HG03159 (cell line): ENCODE measurements around the gene VIPAS39.
"Not testable (repeated sequence)": the region's sequence is repeated elsewhere in the genome, so short reads cannot be mapped to it uniquely, and the experiment has no call there.

Source experiments
- ATAC-seq: cut with Tn5 transposase; IDR thresholded peaks from one replicate; pipeline ENCODE4 v1.9.1; 2021; ENCODE audit warnings: mild to moderate bottlenecking, moderate library complexity; ENCODE audit not compliant: unreplicated experiment

VIPAS39 gene

DNA sequence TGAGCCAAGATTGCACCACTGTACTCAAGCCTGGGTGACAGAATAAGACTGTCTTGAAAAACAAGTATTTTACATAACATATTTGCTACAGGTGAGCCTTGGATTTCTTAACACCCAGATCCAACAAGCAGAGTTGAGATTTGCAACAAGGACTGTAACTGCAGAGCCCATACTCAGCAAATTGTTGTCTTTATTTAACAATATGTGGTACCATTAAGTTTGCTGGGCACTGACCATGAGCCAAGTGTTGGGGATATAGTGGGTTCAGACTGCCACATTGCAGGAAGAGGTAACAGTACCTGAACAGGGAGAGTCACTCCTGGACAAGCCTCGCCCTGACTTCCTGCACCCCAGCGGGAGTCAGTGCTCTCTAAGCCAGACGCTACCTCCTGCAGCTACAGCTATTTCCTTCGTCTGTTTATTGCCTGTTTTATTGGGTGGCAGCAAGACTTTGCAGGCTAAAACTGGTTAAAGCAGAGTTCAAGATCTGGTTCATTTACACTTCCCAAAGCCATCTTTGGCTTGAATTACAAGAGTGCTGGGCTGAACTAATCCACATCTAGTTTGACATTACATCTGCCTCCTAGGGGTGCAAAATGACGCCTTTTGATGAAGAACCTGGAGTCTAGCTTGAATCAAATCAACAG lies 12.9 kb upstream of the VIPAS39 start:
- ATAC-seq, result no peak

DNA sequence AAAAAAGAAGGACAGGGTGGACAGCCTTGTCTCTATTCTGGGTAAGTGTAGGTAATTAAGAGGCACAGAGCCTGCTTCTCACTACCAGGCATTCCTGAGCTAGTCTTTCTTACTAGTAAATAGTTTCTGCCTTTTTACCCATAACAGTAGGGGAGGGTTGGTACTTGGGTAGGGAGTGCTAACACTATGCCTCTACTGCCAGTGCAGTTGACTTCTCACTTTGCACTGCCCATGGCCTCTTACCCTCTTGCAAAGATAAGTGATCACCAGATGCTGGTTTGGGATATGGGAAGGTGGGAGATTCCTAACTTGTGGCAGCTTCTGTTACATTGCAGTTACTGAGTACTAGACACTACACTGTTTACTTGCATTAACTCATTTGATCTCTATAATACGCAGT lies 12.1 kb upstream of the VIPAS39 start:
- no peak for ATAC-seq

DNA sequence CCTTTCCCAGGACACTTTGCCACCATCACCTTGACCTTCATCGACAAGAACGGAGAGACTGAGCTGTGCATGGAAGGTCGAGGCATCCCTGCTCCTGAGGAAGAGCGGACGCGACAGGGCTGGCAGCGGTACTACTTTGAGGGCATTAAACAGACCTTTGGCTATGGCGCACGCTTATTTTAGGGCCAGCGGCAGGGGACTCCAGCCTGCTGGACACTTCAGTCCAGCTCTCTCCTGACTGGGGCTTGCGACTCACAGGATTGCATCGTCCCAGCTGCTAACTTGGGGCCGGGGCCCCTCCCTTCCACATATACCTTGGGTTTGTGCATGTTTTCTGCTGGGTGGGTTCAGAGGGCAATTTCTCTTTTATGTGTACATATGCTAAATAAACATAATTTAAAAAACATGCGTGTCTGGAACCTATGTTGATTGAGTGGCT lies 11.7 kb upstream of the VIPAS39 start:
- ATAC-seq, result no peak

DNA sequence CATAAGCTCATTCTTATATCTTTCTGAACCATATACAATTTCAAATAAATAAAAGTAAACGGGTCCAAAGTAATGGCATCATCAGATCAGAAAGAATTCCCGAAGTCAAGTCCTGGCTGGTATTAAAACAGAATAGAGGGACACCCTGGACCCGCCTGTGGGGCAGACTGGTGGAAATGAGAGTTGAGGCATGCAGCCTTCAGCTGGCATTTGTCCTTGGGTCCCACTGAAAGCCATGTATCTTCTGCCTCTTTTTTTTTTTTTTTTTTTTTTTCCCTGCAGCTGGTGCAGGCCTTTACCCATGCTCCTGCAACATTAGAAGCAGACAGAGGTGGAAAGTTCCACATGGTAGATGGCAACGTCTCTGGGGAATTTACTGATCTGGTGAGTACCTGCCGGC lies 10.4 kb upstream of the VIPAS39 start:
- ATAC-seq, result no peak

DNA sequence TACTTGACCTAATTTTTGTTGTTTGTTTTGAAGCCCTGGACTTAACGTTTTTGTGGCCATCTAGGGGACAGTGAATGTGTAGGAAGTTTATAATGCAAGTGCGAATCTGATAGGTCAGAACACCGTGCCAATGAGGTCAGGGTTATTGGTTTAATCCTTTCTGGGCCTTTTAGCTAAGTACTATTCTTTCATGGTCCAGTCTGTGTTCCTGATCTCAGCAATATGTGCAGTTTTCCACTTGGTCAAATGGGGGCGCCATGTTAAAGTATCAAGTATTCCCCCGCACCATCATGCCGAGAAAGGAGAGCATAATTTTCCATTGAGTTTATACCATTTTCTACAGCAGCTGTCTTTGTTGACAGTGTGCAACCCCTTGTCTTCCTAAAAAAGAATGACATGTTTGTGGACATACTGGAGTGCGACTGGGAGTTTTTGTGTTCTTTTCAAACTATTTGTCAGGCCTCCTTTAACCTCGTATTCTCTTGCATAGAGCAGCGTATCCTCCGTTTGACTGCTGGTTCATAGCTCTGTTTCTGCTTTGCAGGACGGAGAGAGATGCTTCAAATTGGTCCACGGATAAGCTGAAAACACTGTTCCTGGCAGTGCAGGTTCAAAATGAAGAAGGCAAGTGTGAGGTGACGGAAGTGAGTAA lies 1.8 kb upstream of the VIPAS39 start:
- no peak for ATAC-seq

DNA sequence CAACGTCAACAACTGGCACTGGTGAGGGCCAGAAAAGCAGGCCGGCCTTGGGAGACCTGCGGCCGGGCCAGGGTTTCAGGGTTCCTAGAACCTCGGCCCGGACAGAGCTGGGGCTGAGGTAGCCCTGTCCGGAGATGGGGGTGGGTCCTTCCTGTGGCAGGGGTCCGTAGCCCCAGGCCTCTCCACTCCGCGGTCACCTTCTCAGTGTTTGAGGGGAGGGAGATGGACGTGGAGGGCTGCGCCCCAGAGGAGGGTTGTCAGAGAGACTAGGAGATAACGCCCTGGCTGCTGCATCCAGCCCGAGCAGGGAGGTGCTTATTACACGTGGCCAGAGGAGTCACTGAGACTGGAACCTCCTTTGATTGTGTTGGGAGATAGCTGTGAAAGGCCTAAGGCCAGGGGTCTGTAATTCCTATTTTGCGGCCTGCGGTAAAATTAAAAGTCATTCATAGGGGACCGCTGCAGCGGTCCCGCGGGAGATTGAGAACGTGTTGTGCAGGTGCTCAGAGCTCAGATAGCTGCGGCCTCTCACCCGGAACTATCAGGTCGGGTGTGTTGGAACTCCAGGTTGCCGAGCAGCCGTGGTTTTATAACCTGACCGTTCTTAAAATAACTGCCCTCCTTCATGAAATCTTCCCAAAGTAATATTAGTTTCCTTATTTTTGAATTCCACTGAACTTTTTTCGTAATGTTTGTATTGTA lies 999 bp upstream of the VIPAS39 start:
- peak; percentile 18 for ATAC-seq

DNA sequence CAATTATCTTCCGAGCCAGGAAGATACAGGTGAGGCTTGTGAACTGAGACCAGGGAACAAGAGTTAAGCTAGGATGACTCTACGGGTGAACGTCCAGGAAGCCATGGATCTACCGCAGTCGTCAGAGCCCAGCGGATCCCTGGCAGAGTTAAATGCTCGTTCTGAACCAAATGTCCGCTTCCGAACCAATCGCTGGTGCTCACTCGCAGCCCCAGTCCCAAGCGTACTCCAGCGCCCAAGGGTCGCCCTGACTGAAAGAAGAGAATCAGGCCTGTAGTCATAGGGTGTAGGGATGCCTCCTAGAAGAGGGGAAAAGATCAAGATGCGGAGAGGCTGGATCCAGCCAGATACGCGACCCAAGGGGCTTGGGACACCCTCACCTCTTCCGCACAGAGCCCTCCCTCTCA lies 283 bp downstream of the VIPAS39 start:
- no peak for ATAC-seq

DNA sequence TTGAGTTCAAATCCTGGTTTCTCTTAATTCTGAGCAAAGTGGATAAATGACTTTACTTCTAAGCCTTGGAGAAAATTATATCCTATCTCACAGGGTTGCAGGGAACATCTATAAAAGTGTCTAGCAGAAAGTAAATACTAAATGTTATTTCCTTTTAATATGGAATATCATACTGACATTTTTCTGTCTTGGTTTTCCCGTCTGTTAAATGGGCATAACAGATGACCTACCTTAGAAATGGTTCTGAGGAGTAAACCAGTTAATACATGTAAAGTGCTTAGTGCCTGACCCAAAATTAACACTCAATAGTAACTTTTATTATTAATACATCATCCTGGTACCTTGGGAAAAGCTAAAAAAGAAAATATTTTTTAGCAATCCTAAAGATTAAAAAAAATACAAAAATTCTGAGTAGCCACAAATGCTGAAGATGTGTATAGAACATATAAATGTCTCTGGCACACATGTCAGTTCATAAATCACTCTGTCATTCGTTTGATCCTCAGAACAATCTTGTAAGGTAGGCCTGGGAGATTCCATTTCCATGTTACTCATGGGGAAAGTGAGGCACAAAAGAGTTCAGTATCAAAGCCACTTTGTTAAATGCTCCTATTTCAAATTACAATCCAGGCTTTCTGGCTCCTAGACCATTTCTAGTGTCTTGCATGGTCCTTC lies 1.3 kb downstream of the VIPAS39 start:
- no peak for ATAC-seq

DNA sequence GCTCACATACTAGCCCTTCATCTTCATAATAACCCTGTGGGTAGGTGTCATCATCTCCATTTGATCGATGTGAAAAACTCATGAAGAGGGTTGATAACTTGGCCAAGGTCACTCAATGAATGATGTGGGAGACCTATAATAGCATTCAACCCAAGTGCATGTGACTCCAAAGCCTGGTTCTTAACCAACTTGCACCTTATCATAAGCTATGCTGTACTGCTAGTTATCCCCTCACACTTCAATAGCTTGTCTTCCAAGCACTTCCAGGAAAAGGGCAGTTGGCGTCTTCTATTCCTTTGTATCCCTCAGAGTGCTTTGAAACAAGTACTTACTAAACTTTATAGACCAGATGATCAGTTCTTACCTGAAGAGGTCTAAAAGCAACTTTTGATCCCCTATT lies 15.2 kb downstream of the VIPAS39 start:
- ATAC-seq, result no peak

DNA sequence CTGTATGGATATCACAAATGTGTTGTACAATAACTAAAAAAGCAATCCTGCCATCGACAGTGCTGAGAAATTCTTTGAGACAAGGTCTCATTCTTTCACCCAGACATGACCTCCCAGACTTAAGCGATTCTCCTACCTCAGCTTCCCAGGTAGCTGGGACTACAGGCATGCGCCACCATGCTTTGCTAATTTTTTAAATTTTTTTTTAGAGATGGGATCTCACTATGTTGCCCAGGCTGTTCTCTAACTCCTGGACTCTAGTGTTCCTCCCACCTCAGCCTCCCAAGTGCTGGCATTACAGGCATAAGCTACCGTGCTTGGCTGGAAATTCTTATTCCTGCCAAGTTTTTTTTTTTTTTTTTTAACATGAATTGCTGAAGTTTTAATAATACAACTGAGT lies 17.5 kb downstream of the VIPAS39 start:
- ATAC-seq, result no peak

DNA sequence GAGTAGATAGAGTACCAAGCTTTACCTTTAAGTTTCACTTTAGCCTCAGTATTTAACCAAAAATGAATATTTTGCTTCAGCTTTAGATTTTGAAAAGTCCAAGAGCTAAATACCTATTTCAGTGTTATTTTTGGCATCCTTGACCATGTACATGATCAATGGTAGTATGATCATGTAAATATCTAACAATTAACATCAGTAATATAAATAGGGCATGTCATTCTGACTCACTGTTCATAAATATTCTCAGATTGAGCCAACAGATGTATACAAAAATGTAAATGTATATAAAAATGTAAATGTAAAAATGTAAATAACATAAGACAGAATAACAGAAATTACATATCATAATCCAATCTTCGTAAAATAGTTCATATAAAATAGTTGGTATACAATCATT lies 18.8 kb downstream of the VIPAS39 start:
- no peak for ATAC-seq

DNA sequence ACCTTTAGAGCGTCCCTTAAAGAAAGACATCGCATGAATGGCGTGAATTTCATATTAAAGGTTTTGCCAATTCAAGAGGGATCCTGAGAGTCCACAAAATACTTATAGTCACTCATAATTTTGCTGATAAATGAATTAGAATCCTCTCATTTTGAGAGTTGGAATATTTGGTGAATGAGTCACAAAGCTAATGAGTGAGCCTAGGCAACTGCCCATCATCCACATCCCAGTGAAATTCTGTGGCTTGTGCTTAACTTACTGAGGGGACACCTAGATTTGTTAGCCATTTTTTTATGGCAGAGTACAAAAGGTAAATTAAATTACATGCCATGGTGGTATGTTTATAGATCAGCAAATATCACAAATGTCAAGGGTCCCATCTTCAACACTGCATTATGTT lies 21.4 kb downstream of the VIPAS39 start:
- no peak for ATAC-seq

DNA sequence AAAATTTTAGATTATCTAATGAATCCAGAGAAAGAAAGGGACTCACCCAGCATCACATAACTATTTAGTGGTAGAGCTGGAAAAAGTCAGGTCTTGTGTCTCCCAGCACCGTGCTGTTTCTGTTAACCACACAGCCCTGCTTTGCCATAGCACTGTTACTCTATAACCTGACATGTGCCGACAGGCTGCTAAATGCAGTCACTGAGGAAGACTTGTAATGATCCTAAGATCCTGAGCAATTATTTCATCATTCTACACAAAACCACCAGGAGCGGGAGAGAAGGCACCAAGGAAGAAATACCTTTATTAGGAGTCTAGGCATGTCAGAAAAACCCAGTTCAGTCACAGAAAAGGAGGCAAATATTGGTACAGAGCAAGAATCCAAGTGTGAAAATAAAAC lies 31.0 kb downstream of the VIPAS39 start:
- no peak for ATAC-seq

DNA sequence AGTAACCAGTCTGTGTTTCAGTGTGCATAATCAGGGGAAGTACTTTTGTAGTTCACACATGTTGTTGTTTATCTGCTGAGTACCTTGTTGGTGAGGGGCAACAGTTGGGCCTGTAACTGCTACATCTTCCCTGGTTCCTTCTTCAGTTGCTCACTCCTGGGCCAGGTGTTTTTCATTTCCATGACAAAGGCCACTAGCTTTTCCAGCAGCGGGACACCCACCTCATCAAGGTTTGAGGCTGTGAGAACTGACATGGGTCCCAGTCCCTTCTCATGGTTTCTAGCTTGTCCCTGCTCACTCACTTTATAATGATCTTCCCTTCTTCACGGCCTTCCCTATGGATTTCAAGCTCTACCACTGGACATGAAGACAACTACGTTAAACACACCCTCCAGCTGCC lies 32.5 kb downstream of the VIPAS39 start:
- ATAC-seq, result no peak

DNA sequence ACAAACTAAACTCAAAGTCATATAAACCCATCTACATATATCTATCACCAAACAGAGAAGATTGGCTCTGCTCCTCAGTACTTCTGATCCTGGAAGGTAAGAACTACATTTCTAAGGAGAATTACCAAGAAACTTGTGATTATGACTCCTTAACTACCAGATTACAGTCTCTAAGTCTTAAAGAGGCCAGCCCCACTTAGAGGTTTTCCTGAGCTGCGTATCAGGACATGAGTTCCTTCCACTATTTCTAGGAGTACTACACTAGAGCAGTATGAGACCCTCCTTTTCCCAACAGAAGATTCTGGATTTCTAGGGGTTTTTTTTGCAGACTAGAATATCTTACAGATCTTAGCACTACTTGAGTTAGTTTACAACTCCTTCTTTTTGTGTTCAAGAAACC lies 34.0 kb downstream of the VIPAS39 start, which contains the start of gene NOXRED1:
Gene NOXRED1 (minus strand): TSS at position 101 of the 400 bp plus-strand sequence. CDS start 634 bp downstream, outside the sequence.
- ATAC-seq, result no peak

DNA sequence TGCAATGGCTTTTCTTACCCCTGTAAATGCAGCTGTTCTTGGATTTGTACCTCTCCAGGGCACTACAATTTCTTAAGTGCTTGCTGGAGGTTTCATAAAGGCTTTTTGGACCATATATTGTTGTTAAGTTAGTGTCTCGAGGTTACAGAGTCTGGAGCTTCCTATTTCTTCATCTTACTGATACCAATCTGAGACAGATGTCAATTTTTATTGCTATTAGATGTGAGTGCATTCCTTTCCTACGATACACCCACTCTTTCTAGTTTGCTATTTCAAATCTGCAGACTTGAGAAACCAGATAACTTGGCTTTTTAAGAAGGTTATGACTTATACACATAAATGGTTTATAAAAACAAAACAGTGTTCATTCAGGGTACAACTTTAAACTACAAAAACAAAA lies 36.2 kb downstream of the VIPAS39 start:
- ATAC-seq, result no peak

DNA sequence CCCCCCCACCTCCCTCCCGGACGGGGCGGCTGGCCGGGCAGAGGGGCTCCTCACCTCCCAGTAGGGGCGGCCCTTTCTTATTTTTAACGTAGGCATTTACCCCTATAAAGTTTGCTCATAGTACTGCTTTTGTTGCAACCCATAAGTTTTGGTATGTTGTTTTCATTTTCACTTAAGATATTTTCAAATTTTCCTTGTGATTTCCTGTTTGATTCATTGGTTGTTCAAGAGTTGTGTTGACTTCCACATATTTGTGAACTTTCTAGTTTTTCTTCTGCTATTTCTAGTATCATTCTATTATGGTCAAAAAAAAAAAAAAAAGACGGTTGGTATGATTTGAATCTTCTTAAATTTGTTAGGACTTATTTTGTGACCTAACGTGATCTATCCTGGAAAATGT lies 40.6 kb downstream of the VIPAS39 start:
- no peak for ATAC-seq

DNA sequence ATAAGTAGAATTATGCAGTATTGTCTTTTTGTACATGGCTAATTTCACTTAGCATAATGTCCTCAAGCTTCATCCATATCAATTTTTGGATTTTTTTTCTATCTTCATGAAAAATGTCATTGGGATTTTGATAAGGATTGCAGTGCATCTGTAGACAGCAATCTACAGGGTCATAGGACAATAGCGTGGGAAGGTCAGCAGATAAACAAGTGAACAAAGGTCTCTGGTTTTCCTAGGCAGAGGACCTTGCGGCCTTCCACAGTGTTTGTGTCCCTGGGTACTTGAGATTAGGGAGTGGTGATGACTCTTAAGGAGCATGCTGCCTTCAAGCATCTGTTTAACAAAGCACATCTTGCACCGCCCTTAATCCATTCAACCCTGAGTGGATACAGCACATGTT lies 41.3 kb downstream of the VIPAS39 start:
- not testable (repeated sequence) for ATAC-seq

DNA sequence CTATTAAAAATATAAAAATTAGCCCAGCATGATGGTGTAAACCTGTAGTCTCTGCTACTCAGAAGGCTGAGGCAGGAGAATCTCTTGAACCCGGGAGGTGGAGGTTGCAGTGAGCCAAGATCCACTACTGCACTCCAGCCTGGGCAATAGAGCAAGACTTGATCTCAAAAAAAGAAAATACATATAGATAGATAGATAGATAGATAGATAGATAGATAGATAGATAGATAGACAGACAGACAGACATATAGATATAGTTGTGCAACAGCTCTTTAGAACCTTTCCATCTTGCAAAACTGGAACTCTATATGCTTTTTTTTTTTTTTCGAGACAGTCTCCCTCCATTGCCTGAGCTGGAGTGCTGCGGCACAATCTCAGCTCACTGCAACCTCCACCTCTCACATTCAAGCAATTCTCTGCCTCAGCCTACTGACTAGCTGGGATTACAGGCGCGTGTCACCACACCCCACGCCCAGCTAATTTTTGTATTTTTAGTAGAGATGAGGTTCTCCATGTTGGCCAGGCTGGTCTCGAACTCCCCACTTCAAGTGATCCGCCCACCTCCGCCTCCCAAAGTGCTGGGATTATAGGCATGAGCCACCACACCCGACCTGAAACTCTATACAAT lies 41.9 kb downstream of the VIPAS39 start:
- ATAC-seq, result not testable (repeated sequence)

DNA sequence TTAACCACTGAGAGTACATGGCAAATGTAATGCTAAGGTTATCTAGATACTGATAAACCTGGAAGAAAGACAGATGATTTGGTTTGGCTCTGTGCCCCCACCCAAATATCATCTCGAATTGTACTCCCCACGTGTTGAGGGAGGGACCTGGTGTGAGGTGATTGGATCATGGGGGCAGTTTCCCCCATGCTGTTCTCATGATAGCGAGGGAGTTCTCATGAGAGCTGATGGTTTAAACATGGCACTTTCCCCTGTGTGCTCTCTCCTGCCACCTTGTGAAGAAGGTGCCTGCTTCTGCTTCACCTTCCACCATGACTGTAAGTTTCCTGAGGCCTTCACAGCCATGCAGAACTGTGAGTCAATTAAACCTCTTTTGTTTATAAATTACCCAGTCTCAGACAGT lies 48.3 kb downstream of the VIPAS39 start:
- ATAC-seq, result no peak

DNA sequence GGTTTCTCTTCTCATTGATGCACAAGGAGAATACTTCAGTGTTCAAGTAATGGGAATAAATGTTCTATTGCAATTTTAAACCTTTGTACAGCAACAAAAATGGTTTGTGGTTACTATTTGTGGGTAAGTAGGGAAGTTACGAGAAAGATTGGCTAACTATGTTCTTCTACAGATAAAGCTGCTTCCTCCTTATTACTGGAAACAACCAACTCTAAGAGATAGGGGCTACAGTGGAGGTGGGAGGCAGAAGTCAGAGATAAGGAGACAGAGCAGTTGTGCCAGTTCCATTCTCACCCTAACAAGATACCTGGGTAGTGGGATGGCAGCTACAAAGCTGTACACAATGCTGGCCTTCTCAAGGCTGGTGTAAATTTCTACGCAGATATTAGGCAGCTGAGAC lies 50.2 kb downstream of the VIPAS39 start:
- ATAC-seq, result no peak
